Measurements from ENCODE around the gene PPME1.

Gene PPME1

DNA sequence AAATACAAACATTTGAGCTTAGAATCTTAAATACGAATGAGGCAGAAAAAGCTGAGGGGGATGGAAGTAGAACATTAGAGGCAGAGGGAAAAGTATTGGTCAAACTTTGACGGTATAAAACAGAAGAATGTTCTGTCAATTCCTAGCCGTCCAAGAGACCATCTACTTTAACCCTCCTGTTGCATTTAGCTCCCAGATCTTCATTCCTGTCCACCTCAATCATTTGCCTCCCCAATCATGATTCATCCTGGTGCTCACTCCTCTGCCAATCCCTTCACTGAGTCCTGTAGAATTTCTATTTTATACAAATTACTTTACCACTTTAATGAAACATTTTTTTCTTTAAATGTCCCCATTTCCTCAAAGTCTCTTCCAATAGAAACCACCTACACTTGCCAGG is 28.5 kb upstream of the PPME1 start:
- no peak for DNase-seq (ENCODE audit: extremely low read depth, low read depth)
- TF ChIP-seq, protein P1, sequence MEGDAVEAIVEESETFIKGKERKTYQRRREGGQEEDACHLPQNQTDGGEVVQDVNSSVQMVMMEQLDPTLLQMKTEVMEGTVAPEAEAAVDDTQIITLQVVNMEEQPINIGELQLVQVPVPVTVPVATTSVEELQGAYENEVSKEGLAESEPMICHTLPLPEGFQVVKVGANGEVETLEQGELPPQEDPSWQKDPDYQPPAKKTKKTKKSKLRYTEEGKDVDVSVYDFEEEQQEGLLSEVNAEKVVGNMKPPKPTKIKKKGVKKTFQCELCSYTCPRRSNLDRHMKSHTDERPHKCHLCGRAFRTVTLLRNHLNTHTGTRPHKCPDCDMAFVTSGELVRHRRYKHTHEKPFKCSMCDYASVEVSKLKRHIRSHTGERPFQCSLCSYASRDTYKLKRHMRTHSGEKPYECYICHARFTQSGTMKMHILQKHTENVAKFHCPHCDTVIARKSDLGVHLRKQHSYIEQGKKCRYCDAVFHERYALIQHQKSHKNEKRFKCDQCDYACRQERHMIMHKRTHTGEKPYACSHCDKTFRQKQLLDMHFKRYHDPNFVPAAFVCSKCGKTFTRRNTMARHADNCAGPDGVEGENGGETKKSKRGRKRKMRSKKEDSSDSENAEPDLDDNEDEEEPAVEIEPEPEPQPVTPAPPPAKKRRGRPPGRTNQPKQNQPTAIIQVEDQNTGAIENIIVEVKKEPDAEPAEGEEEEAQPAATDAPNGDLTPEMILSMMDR (IDR thresholded peaks at IDR 0.05; ENCODE audit: low read depth, low read length) = no peak

DNA sequence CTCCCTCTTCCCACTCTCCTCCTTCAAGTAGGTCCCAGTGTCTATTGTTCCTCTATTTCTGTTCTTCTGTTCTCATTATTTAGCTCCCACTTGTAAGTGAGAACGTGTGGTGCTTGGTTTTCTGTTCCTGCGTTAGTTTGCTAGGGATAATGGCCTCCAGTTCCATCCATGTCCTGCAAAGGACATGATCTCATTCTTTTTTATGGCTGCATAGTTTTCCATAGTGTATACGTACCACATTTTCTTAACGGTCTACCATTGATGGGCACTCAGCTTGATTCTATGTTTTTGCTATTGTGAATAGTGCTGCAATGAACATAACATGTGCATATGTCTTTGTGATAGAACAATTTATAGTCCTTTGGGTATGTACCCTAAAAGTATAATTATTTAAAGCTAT is 26.5 kb upstream of the PPME1 start:
- TF ChIP-seq, protein P1 (IDR thresholded peaks at IDR 0.05; ENCODE audit: low read depth, low read length) = no peak
- DNase-seq (ENCODE audit: extremely low read depth, low read depth) = no peak

DNA sequence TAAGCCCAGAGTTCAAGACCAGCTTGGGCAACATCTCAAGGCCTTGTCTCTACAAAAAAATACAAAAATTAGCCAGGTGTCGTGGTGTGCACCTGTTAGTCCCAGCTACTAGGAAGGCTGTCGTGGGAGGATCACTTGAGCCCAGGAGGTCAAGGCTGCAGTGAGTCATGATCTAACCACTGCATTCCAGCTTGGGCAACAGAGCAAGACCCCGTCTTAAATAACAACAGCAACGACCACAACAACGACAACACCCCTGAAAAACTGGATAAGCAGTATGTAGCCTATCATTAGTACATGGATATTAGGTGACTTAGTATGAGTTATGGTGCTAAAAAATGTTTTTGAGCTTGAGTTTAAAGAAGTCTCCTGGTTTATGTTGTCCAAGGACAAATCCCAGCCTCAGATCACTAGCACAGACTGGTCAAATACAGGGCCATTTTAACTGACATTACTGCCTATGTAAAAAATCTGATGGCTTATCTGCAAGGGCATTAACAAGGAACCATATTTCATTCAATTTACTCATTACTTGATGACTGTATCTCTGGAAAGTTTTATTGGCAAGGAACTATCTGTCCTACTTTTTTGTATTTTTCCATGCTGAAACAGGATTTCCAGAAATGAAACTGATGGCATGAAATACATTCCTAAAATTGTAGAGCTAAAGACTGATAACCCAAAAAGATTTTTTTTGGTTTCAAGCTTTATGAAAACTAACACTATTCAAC is 23.7 kb upstream of the PPME1 start:
- TF ChIP-seq, protein P1 (IDR thresholded peaks at IDR 0.05; ENCODE audit: low read depth, low read length) = no peak
- no peak for DNase-seq (ENCODE audit: extremely low read depth, low read depth)

DNA sequence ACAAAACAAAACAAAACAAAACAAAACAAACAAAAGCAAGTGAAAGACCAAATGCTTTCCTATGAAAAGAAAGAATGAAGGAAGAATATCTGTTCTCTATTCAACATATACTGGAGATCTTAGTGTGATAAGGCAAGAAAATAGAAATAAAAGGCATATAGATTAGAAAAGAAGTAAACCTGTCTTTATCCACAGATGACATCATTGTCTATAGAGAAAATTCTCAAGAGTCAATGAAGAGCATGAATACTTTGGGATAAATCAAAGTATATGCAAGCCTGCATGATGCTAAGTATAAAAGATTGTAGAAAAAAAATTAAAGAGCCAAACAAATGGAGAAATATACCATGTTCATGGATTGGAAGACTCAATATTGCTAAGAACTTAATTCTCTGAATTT is 17.9 kb upstream of the PPME1 start:
- TF ChIP-seq, protein P1 (IDR thresholded peaks at IDR 0.05; ENCODE audit: low read depth, low read length) = no peak

DNA sequence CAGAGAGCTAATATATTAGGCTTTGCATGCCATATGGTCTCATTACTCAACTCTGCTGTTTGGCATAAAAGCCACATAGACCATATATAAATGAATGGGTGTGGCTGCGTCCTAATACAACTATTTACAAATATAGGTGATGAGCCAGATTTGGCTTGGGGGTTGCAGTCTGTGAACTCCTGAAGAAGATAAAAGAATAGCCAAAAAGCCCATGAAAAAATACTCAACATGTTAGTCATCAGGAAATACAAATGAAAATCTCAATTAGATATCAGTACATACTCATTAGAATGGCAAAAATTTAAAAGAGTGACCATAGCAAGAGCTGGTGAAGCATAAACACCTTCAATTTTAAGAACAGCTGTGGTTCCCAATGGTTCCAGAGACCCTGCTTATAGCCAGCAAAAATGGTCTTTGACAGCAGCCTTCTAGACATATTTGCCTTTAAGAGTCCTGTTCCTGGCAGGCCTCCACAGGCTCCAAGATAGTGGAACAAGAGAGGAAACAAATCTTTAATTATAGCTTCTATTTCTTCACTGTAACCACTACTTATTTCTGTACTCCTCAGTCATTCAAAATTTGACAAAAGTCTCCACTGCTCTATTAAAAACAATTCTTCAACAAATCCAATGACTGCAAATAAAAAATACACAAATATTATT is 16.3 kb upstream of the PPME1 start:
- no peak for DNase-seq (ENCODE audit: extremely low read depth, low read depth)
- TF ChIP-seq, protein P1 (IDR thresholded peaks at IDR 0.05; ENCODE audit: low read depth, low read length) = no peak

More for the DNA sequence above, 17.9 kb upstream of the PPME1 start:
- no peak for DNase-seq (ENCODE audit: extremely low read depth, low read depth)

DNA sequence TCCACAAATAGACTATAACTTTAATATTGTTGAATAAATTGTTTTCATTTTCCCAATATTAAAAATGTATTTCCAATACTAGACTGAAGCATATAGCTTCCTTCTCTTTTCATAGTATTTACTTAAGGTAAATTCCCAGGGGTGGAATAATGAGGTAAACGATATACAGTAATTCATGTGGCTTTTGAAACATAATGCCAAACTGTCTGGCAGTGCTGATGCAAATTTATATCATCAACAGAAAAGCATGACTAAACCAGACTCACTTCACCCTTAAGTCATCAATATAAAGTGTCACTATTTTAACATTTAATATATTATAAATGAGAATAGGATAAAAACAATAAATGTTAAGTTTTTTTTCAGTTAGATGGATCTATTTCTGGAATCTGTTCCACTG is 13.9 kb upstream of the PPME1 start:
- TF ChIP-seq, protein P1 (IDR thresholded peaks at IDR 0.05; ENCODE audit: low read depth, low read length) = no peak
- DNase-seq (ENCODE audit: extremely low read depth, low read depth) = no peak

DNA sequence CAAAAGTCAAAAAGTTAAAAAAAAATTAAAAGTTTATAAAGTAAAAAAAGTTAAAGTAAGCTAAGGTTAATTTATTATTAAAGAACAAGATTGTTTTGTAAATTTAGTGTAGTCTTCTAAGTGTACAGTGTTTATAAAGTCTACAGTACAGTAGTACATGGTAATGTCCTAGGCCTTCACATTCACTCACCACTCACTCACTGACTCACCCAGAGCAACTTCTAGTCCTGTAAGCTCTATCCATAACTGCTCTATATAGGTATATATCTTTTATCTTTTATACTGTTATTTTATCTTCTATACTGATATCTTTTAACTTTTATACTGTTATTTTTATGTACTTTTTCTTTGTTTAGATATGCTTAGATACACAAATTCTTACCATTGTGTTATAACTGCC is 11.4 kb upstream of the PPME1 start:
- DNase-seq (ENCODE audit: extremely low read depth, low read depth) = no peak
- TF ChIP-seq, protein P1 (IDR thresholded peaks at IDR 0.05; ENCODE audit: low read depth, low read length) = no peak
